NCI-H524 treated with DMSO at 0.1 percent for 48 hours (cell line): ENCODE measurements around the gene OSBPL10.

Experiments used
- DNase-seq: peaks from one replicate; lab custom pipeline; 2025; lab: John Stamatoyannopoulos, UW

The OSBPL10 gene

GRCh38 chr3:31924610-31925270 lies 56.3 kb downstream of the OSBPL10 start:
- DNase-seq, result no peak

- DNase-seq, result no peak
Observed at GRCh38 chr3:31922962-31923361, 58.1 kb downstream of the OSBPL10 start.

GRCh38 chr3:31921837-31922236 lies 59.2 kb downstream of the OSBPL10 start:
- no peak for DNase-seq

DNA sequence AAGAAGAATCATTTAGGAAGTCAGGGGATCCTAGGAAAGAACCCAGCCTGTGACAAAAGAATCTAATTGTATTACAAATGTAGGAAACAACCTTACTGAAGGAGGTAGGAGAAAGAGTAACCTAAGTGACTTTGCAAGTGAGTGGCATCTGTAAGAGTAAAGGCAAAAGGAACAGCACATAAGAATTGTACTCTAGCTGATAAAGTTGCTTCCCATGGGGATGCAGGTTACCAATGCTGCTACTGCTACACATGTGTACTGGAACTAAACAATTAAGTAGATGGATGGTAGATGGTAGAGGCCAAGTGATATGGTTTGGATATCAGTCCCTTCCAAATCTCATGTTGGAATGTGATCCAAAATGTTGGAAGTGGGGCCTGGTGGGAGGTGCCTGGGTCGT lies 60.8 kb downstream of the OSBPL10 start:
- no peak for DNase-seq

DNA sequence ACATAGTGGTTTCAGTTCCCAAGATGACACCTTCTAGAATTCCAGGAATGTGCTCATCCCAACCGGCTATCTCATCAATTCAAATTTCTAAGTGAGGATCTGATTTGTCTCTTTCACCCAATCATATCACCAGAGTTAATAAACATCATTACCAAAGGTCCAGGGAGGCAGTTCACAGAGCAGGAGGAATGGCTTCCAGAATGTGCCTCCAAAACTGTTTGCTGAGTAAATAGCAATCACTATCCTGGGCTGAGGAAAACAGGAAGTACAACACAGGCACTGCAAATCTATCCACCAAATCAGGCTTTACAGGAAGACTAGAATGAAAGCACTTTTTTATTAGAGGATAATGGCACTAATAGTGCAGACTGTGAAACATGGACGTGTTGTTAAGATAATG lies 61.5 kb downstream of the OSBPL10 start:
- no peak for DNase-seq

DNA sequence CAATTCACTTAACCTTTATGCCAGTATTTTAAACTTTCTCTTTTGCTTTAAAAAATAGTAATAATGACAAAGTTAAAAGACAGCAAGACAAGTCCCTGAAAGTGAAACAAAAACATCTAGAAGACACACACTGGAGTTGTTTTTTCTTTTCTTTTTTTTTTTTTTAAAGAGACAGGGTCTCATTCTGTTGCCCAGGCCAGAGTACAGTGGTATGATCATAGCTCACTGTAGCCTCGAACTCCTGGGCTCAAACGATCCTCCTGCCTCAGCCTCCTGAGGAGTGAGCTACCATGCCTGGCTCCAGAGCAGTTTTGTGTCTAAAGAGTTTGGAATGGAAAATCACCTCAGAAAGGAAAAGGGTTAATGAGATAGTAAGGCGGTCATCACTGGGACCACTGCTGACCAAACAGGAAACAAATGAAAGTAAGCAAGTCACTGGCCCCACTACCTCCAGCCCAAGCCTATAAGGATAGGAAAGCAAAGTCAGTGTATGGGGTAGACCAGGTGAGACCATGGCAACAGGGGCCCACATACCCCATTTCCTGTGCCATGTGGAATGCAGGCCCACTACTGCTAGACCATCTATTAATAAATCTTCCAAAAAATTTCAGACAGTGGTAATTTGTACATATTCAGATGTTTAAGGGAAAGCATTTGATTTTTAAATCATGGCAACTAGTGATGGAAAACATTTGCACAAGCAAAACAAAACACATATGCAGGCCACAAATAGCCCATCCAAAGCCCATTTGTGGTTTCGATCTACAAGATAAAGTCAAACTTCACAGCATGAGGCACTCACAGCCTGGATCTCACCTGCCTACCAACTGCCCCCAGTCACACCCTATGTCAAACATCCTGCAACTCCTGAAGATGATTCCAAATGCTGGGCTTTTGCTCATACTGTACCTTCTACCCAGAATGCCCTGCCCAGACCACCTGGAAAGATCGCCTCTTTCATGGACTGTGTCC lies 62.6 kb downstream of the OSBPL10 start:
- no peak for DNase-seq

DNA sequence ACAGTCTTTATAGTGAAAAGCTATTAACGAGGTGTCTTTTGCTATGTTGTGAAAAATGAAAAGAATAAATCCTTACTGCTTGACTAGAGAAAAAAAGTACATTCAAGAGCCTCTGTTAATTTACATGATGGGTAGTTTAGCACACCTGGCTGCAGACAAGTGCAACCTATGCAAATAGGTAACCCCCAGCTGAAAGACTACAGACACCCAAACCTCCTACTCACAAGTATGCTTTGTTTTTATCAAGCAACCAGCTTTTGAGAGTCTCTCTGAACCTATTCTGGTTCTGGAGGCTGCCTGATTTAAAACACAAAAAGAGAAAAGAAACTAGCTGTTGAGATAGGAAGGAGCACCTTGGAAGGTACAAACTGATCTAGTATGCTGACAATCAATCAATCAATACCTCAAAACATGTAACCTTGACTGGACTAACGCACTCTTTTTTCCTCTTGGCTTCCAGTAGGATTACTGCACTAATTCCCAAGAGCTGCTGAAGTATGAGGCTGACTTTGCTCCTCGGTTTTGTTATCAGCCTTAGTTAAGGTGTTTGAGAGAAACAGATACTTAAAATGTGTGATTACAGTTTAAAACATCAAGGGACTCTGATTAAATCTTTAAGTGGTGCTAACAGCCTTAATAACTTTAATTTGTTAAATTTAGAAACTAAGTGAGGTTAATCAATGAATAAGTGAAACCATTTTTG lies 63.6 kb downstream of the OSBPL10 start:
- DNase-seq, result no peak

DNA sequence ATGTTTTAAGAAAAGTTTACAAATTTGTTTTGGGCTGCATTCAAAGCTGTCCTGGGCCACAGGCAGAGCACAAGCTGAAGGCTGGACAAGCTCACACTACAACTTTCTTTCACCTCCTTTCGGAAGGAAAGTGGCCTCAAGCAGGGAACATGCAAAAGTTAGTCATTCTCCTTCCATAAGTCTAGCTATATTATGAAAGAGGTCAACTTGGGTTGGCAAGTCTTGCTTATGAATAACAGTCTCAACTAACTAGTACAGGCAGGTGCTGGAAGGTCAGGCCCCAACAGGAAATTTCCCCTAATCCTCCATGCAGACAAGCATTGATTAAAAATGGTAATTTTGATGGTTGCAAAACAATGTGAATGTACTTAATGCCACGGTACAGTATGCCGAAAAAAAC lies 69.4 kb downstream of the OSBPL10 start:
- no peak for DNase-seq

GRCh38 chr3:31911124-31911523 lies 69.9 kb downstream of the OSBPL10 start:
- DNase-seq, result no peak

- no peak for DNase-seq
Observed at GRCh38 chr3:31909455-31909854, 71.6 kb downstream of the OSBPL10 start.

DNA sequence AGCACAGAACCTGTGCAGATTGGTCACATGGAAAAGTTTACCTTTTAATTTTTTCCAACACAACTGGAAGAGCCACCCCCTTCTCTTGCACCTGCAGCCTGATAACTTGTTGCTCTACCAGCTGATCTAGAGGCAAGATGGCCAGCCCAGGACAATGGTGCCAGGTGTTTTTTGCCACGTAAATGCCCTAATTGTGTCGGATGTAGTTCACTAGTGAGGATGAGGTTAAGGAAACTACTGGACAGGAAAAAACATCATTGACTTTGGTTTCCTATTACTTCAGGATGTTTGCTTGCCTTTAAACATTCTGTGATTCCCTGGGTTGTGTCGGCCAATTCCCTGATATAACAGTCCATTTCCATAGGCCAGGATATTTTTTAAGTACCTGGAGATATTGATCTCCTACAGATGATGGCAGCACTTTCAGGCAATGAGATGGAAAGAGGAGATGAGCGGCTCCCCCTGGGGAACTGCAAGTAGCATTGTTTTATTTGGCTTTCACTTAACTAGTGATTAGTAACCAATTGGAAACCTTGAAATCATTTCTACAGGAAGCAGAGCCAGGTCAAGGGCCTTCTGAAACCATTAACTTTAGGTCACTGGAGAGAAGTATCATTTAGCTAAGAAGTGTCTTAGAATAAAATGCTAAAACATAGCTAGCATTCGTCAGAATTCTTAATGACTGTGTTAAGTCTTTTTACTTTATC lies 72.5 kb downstream of the OSBPL10 start:
- no peak for DNase-seq

GRCh38 chr3:31906182-31906581 lies 74.9 kb downstream of the OSBPL10 start:
- DNase-seq, result no peak

DNA sequence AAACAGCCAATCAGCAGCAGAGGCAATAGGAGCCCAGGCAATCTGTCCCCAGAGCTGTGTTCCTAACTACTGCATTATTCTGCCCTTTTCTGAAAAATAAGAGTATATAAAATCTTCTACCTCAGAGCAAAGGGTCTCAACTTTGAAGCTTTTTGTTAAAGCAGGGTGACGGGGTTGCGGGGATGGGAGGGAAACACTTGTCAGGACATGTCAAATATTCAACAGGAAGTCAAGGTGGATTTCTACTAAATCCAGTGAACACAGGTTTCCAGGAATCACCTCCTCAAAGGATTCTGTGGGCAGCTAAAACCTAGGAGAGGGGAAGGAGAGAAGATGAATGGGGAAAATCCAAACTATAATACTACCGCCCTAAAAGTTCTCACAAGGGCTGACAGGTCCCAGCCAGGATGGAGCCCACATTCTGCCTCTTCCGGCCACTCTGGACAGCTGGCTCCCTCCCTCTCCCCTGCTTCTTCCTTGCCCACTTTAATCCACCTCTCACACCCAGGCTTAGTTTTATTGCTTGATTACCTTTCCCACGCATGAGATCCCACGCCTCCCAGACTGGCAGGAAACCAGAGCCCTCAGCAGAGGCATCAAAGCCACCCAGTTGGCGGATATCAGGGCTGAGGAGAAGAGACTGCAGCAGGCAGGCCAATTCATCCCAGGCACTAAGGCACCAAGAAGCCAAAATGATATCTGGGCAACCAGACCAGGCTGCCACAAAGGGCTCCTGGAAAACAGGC lies 77.2 kb downstream of the OSBPL10 start:
- no peak for DNase-seq

DNA sequence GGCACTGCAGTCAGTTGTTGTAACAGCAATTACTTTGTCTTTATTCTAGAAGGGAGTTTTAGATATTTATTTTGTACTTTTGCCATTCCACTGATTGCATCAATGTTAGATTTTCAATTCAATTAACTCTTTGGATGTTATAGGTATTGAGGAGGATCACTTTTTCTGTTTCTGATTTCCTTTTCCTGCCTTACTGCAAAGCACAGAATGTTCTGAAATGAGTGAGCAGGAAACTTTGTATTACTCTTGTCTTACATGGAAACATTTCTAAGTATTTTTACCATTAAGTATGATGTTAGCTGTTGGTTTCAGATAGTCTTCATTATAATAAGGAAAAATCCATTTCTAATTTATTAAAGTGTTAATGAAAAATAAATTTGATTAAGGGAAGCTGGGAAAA lies 80.5 kb downstream of the OSBPL10 start:
- DNase-seq, result no peak

DNA sequence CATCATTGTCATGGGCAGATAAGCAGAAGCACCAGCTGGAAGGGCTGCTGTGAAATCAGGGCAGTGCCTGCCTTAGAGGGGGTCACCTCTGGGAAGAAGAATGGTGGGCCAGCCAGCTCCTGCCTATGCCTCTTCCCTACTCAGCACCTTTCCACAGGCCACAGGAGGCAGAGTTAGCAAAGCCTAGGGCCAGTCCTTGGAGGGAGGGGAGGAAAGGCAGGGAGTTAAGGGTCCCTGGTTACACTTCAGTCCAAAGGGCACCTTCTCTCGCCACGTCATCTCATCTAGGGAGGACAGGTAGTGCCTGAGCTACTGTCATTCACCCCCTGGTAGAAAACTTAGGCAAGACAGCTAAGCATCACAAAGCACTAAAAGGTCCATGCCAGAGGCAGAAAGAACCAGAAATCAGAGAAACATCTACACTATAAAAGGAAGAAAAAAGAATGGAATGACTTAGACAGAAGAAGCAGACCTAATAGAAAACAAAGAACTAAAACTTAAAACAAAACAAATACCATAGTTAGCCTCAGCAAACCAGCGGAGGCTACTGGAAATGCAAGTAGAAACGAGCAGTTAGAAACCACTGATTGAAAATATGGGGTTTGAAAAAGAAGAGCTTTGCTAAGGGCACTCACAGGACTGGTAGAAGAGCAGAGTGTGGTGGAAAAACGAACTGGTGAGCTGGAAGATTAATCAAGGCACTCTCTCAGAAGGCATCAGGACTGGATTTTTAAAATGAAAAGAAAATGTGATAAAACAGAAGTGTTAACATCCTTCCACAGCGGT lies 84.2 kb downstream of the OSBPL10 start:
- no peak for DNase-seq

GRCh38 chr3:31896026-31896425 lies 85.0 kb downstream of the OSBPL10 start:
- no peak for DNase-seq

DNA sequence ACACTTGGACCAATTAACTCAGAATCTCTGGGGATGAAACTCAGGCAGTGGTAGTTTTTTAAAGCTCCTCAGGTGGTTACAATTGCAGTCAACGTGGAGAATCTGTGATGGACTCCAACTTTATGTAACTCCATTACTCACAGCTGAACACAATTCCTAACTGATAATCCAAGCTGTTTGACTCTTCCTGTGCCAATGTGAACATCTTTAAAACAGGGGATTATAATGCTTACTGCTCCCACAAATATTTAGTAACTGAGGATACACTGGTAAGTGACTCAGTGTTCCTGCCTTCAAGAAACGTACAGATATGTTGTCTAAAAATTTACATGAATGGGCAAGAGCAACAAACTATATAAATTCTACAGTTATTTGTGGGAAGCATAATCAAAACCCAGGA lies 85.6 kb downstream of the OSBPL10 start:
- no peak for DNase-seq

GRCh38 chr3:31892916-31893573 lies 88.0 kb downstream of the OSBPL10 start:
- no peak for DNase-seq

- DNase-seq, result no peak
Observed at GRCh38 chr3:31892500-31892899, 88.6 kb downstream of the OSBPL10 start.

GRCh38 chr3:31891876-31892455 lies 89.1 kb downstream of the OSBPL10 start:
- no peak for DNase-seq
